Smooth muscle cell (in vitro differentiated cells): ENCODE results near the gene CDX2. TPM values are rescaled to one million over a fixed set of nuclear protein-coding genes. Genes with fewer than 3 reads are reported as not detected.

Experiments
- DNase-seq: peaks from one replicate; lab custom pipeline; 2025; ENCODE audit not compliant: unreplicated experiment; lab: John Stamatoyannopoulos, UW
- H2AFZ ChIP-seq: fragments of 200-600 bp; sonication (generic); 2 replicates; pipeline ENCODE4 v1.6.0; 2016; ENCODE audit warnings: antibody characterized with exemption, low read depth, mild to moderate bottlenecking
- H3F3A ChIP-seq: fragments of 200-600 bp; sonication (generic); 2 replicates; pipeline ENCODE4 v1.6.0; 2017; ENCODE audit warnings: antibody characterized with exemption, low read depth
- H3K27ac ChIP-seq: fragments of 200-600 bp; sonication (generic); 2 replicates; pipeline ENCODE4 v1.5.1; 2016; ENCODE audit warnings: low read depth, mild to moderate bottlenecking
- H3K27me3 ChIP-seq: fragments of 200-600 bp; sonication (generic); 2 replicates; pipeline ENCODE4 v1.6.1; 2016; ENCODE audit warnings: low read depth, mild to moderate bottlenecking
- H3K36me3 ChIP-seq: fragments of 200-600 bp; sonication (generic); 2 replicates; pipeline ENCODE4 v1.5.1; 2016; ENCODE audit warnings: low read depth
- H3K4me1 ChIP-seq: fragments of 200-600 bp; sonication (generic); 2 replicates; pipeline ENCODE4 v1.5.1; 2016; ENCODE audit warnings: low read depth
- H3K4me2 ChIP-seq: fragments of 200-600 bp; sonication (generic); 2 replicates; pipeline ENCODE4 v1.6.0; 2016; ENCODE audit warnings: mild to moderate bottlenecking
- H3K4me3 ChIP-seq: fragments of 200-600 bp; sonication (generic); 2 replicates; pipeline ENCODE4 v1.5.1; 2016; ENCODE audit warnings: mild to moderate bottlenecking
- H3K79me2 ChIP-seq: fragments of 200-600 bp; sonication (generic); 2 replicates; pipeline ENCODE4 v1.6.0; 2016; ENCODE audit warnings: low read depth, mild to moderate bottlenecking
- H3K9ac ChIP-seq: fragments of 200-600 bp; sonication (generic); 2 replicates; pipeline ENCODE4 v1.6.0; 2016; ENCODE audit warnings: low read depth
- H3K9me3 ChIP-seq: fragments of 200-600 bp; sonication (generic); replicated peaks from 2 replicates; pipeline ENCODE4 v1.5.1; 2016; ENCODE audit warnings: low read depth
- H4K20me1 ChIP-seq: fragments of 200-600 bp; sonication (generic); 2 replicates; pipeline ENCODE4 v1.6.0; 2016; ENCODE audit warnings: low read depth
- WGBS: methylation state at CpG from one replicate; pipeline ENCODE4 v1.1.7; 2016; ENCODE audit warnings: low lambda C conversion rate; 5-methylcytosine and 5-hydroxymethylcytosine counted together
- polyA plus RNA-seq: library from polyadenylated mRNA; unstranded; fragments of >200 nt; fragmentation: Nextera tagmentation; extraction: Ambion mirVana; gene quantifications from 2 replicates; pipeline ENCODE4 v1.2.1, GENCODE V29; 2016
- total RNA-seq: library from RNA; depleted of rRNA; stranded (reverse); fragments of >200 nt; gene quantifications from 2 replicates; pipeline ENCODE4 v1.2.3, GENCODE V29; 2014
- TF ChIP-seq, protein P1 (sequence below): fragments of 200-600 bp; sonication (generic); IDR thresholded peaks from 2 replicates; pipeline ENCODE4 v1.5.1; 2017; ENCODE audit warnings: borderline replicate concordance, mild to moderate bottlenecking, antibody characterized with exemption; ENCODE audit not compliant: insufficient read depth, poor library complexity, severe bottlenecking

CDX2 gene
- total and polyA plus RNA-seq, 2 experiments from 2014 or later: 0.04 to 0.31 TPM

DNA sequence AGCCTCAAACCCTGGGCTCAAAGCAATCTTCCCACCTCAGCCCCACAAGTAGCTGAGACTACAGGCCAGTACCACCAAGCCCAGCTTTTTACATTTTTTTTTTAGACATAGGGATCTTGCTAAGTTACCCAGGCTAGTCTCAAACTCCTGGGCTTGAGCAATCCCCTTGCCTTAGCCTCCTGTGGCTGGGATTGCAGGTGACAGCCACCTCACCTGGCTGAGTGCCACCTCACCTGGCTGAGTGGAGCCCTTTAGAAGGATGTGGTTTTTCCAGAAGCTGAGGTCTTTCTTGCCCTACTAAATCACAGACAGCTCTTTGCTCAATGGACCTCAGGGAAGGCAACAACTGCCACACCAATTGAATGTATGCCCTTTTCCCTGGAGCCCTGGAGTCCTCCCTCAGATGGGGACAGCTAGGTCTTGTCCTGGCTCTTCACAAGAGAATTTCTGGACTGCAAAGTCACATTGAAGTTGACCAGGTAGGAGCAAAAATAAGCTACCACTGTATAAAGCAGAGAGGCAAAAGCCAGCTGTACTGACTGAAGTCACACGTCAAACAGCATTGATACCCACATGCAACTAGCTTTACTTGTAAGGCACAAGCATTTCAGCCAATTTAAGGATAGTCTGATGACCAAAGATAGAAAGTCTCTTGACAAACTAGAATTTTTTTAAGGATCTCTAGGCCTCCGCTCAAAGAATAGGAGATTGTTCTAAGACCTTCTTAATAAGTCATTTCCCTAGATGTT is 35.4 kb downstream of the CDX2 start:
- no peaks in the 10 kb centered on the region for H3F3A ChIP-seq
- no peak overlapping the region for H3K27ac ChIP-seq
- H3K27me3 ChIP-seq: peaks cover 53% of the 10 kb centered on the region
- H3K9ac ChIP-seq: no peak overlapping the region
- no peak overlapping the region for H3K4me3 ChIP-seq
- no peak overlapping the region for H2AFZ ChIP-seq
- DNase-seq: no peak
- no peaks in the 10 kb centered on the region for H3K79me2 ChIP-seq
- no peaks in the 10 kb centered on the region for H3K4me1 ChIP-seq
- H4K20me1 ChIP-seq: no peaks in the 10 kb centered on the region
- TF ChIP-seq, protein P1, sequence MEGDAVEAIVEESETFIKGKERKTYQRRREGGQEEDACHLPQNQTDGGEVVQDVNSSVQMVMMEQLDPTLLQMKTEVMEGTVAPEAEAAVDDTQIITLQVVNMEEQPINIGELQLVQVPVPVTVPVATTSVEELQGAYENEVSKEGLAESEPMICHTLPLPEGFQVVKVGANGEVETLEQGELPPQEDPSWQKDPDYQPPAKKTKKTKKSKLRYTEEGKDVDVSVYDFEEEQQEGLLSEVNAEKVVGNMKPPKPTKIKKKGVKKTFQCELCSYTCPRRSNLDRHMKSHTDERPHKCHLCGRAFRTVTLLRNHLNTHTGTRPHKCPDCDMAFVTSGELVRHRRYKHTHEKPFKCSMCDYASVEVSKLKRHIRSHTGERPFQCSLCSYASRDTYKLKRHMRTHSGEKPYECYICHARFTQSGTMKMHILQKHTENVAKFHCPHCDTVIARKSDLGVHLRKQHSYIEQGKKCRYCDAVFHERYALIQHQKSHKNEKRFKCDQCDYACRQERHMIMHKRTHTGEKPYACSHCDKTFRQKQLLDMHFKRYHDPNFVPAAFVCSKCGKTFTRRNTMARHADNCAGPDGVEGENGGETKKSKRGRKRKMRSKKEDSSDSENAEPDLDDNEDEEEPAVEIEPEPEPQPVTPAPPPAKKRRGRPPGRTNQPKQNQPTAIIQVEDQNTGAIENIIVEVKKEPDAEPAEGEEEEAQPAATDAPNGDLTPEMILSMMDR: no peak
- H3K36me3 ChIP-seq: no peaks in the 10 kb centered on the region
- no peak overlapping the region for H3K4me2 ChIP-seq
- 65% methylated on average over 2 of the region's 2 CpGs for WGBS
- no peaks in the 10 kb centered on the region for H3K9me3 ChIP-seq

DNA sequence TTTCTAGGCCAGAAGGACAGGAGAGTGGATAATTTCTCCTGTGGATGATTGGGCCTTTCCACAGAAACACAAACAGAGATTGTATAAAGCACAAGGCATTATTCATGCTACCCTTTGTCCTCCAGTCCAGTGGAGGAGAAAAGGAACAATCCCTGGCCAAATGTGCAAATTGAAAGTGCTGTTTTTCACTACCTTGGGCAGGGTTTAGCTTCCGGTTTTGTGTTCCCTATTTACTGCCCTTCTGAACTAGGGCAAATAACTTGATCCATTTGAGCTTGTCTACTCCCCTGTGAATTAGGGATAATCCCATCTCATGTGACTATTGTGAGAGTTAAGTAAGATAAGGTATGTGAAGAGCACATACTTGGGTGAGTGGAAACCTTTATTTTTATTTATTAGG is 36.0 kb downstream of the CDX2 start:
- Histone ChIP-seq H3K27ac (no peak overlapping the region), H3K36me3 (no peaks in the 10 kb centered on the region), H3K4me2 (no peak overlapping the region), H3K9me3 (no peaks in the 10 kb centered on the region), H3K79me2 (no peaks in the 10 kb centered on the region), H4K20me1 (no peaks in the 10 kb centered on the region), H3K27me3 (peaks cover 60% of the 10 kb centered on the region), H3K4me1 (no peaks in the 10 kb centered on the region), H3K4me3 (no peak overlapping the region), H3K9ac (no peak overlapping the region), H3F3A (no peaks in the 10 kb centered on the region), H2AFZ (no peak overlapping the region)
- 83% methylated on average over 1 of the region's 1 CpG for WGBS
- TF ChIP-seq, protein P1: no peak
- no peak for DNase-seq

DNA sequence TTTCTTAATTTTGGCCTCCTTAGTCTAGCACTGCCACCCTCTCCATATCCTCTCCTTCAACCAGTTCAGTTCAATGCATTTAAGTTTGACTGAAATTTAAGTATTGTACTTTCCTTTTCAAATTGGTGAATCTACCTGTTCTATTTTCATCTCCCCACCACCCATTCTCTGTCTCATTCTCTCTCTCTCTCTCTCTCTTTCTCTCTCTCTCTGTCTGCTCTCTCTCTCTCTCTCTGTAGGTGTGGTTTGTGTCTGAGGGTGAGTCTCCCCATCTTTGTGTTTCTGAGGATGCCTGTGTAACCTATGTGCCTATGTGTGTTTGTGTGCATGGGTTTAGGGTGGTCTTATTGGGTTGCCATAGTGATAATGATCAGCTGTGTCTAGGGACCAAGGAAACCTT is 39.2 kb downstream of the CDX2 start:
- Histone ChIP-seq H3K9me3 (no peaks in the 10 kb centered on the region), H3K36me3 (no peaks in the 10 kb centered on the region), H3F3A (no peaks in the 10 kb centered on the region), H3K9ac (no peak overlapping the region), H3K4me1 (no peaks in the 10 kb centered on the region), H3K27ac (no peak overlapping the region), H3K79me2 (no peaks in the 10 kb centered on the region), H3K4me2 (no peak overlapping the region), H2AFZ (no peak overlapping the region), H4K20me1 (no peaks in the 10 kb centered on the region), H3K4me3 (no peak overlapping the region), H3K27me3 (peaks cover 92% of the 10 kb centered on the region)
- TF ChIP-seq, protein P1: no peak
- DNase-seq: no peak
